ENCODE data around the gene PLOD1. TPM values are rescaled to one million over a fixed set of nuclear protein-coding genes. Genes with fewer than 3 reads are reported as not detected.

PLOD1 gene
- total RNA-seq, 2 donors from 2014 or later = 71.5 to 81.8 TPM

- no peak for TF ChIP-seq CTCF (conservative IDR thresholded peaks at IDR 0.05)
- H3K9ac ChIP-seq (ENCODE audit: extremely low read depth, low read length, poor library complexity, severe bottlenecking) = no peak overlapping the region
- Mint-ChIP-seq H3K4me1 (peaks cover 5% of the 10 kb centered on the region), H3K4me3 (no peak overlapping the region), H3K9me3 (peaks cover 10% of the 10 kb centered on the region), H3K27me3 (ENCODE audit: insufficient read depth) (no peaks in the 10 kb centered on the region), H3K36me3 (ENCODE audit: low read depth) (peaks cover 87% of the 10 kb centered on the region), H3K27ac (peak overlapping the region; percentile 33)
- H3K4me3 ChIP-seq (ENCODE audit: low read length) = no peak overlapping the region
- H3K4me1 ChIP-seq (ENCODE audit: control insufficient read depth, insufficient read depth, low read length) = no peaks in the 10 kb centered on the region
- H3K9me3 ChIP-seq (ENCODE audit: control insufficient read depth, low read length) = peaks cover 4% of the 10 kb centered on the region
- H3K27me3 ChIP-seq (ENCODE audit: control insufficient read depth, insufficient read depth, low read length, poor library complexity, severe bottlenecking) = no peaks in the 10 kb centered on the region
- peaks cover 82% of the 10 kb centered on the region for H3K36me3 ChIP-seq (ENCODE audit: control insufficient read depth, insufficient read depth, low read length)
- WGBS, 2 experiments (ENCODE audit: insufficient coverage in 1 of 2, insufficient read length in 1 of 2) = 94 to 96% methylated on average over 10 to 12 of the region's 12 CpGs
- H3K27ac ChIP-seq (ENCODE audit: low read depth, low read length) = no peak overlapping the region
- no peak for DNase-seq
Observed at GRCh38 chr1:12003762-12004161, 69.2 kb downstream of the PLOD1 start.

GRCh38 chr1:12005488-12006166 lies 71.1 kb downstream of the PLOD1 start:
- Histone ChIP-seq H3K4me1 (ENCODE audit: control insufficient read depth, insufficient read depth, low read length) (no peaks in the 10 kb centered on the region), H3K9me3 (ENCODE audit: control insufficient read depth, low read length) (peaks cover 4% of the 10 kb centered on the region), H3K9ac (ENCODE audit: extremely low read depth, low read length, poor library complexity, severe bottlenecking) (no peak overlapping the region), H3K27ac (ENCODE audit: low read depth, low read length) (no peak overlapping the region), H3K36me3 (ENCODE audit: control insufficient read depth, insufficient read depth, low read length) (peaks cover 88% of the 10 kb centered on the region), H3K27me3 (ENCODE audit: control insufficient read depth, insufficient read depth, low read length, poor library complexity, severe bottlenecking) (no peaks in the 10 kb centered on the region), H3K4me3 (ENCODE audit: low read length) (no peak overlapping the region)
- WGBS, 2 experiments (ENCODE audit: insufficient coverage in 1 of 2, insufficient read length in 1 of 2) = 93 to 97% methylated on average over 7 to 9 of the region's 9 CpGs
- no peaks in the 10 kb centered on the region for H3K27me3 Mint-ChIP-seq (ENCODE audit: insufficient read depth)
- TF ChIP-seq CTCF (conservative IDR thresholded peaks at IDR 0.05) = no peak
- H3K36me3 Mint-ChIP-seq (ENCODE audit: low read depth) = peaks cover 93% of the 10 kb centered on the region
- no peak for DNase-seq
- peaks cover 20% of the 10 kb centered on the region for H3K9me3 Mint-ChIP-seq
- H3K4me3 Mint-ChIP-seq = no peak overlapping the region
- H3K27ac Mint-ChIP-seq = no peak overlapping the region
- H3K4me1 Mint-ChIP-seq = peaks cover 5% of the 10 kb centered on the region

DNA sequence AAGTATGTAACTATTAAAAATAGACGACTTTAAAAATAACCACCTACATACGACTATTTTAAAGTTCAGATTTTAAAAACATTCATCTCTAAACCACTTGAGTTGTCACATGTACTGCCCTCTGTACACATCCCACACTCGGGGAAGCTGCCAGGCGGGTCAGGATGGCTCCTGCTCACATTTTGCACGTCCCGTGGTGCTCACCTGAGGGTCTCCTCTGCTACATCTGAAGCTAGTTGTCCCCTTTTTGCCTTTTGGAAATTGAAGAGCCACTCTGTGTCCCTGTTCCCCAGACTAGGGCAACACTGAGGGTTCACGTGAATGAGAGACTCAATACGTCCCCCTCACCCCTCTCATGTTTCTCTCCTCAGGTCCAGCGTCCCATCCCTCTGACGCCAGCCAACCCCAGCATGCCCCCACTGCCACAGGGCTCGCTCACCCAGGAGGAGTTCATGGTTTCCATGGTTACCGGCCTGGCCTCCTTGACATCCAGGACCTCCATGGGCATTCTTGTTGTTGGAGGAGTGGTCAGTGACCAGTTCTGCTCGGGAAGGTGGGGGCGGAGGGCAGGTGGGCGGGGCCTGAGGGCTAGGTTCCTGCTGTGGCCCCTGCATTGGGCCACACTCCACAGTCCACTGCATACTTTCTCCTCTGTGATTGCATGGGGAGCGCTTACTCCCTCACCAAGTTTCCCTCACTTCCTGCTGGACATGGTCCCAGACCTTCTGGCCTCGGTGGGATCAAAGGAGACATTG lies 71.8 kb downstream of the PLOD1 start:
- peaks cover 4% of the 10 kb centered on the region for H3K9me3 ChIP-seq (ENCODE audit: control insufficient read depth, low read length)
- no peak overlapping the region for H3K27ac Mint-ChIP-seq
- peaks cover 84% of the 10 kb centered on the region for H3K36me3 ChIP-seq (ENCODE audit: control insufficient read depth, insufficient read depth, low read length)
- no peak for DNase-seq
- WGBS, 2 experiments (ENCODE audit: insufficient coverage in 1 of 2, insufficient read length in 1 of 2) = 86 to 95% methylated on average over 7 to 17 of the region's 17 CpGs
- H3K9me3 Mint-ChIP-seq = peaks cover 20% of the 10 kb centered on the region
- no peak overlapping the region for H3K4me3 ChIP-seq (ENCODE audit: low read length)
- no peak overlapping the region for H3K9ac ChIP-seq (ENCODE audit: extremely low read depth, low read length, poor library complexity, severe bottlenecking)
- TF ChIP-seq CTCF (conservative IDR thresholded peaks at IDR 0.05) = no peak
- H3K27me3 Mint-ChIP-seq (ENCODE audit: insufficient read depth) = no peaks in the 10 kb centered on the region
- peaks cover 5% of the 10 kb centered on the region for H3K4me1 Mint-ChIP-seq
- no peaks in the 10 kb centered on the region for H3K4me1 ChIP-seq (ENCODE audit: control insufficient read depth, insufficient read depth, low read length)
- H3K27ac ChIP-seq (ENCODE audit: low read depth, low read length) = no peak overlapping the region
- H3K27me3 ChIP-seq (ENCODE audit: control insufficient read depth, insufficient read depth, low read length, poor library complexity, severe bottlenecking) = no peaks in the 10 kb centered on the region
- H3K36me3 Mint-ChIP-seq (ENCODE audit: low read depth) = peaks cover 96% of the 10 kb centered on the region
- H3K4me3 Mint-ChIP-seq = no peak overlapping the region

Data from endodermal cell (in vitro differentiated cells).